DMS153 (cell line): ENCODE results near the gene PARL.
A peak's percentile ranks its signal among the peaks of the same experiment; 100 is the strongest.

ENCODE experiments used
- DNase-seq: peaks from one replicate; lab custom pipeline; 2025; lab: John Stamatoyannopoulos, UW

The PARL gene, protein sequence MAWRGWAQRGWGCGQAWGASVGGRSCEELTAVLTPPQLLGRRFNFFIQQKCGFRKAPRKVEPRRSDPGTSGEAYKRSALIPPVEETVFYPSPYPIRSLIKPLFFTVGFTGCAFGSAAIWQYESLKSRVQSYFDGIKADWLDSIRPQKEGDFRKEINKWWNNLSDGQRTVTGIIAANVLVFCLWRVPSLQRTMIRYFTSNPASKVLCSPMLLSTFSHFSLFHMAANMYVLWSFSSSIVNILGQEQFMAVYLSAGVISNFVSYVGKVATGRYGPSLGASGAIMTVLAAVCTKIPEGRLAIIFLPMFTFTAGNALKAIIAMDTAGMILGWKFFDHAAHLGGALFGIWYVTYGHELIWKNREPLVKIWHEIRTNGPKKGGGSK

GRCh38 chr3:183884427-183885296 lies at the start of gene PARL:
PARL (minus strand) TSS chr3:183884880; CDS start chr3:183884846, 34 bp downstream.
- DNase-seq: peak; percentile 86

DNA sequence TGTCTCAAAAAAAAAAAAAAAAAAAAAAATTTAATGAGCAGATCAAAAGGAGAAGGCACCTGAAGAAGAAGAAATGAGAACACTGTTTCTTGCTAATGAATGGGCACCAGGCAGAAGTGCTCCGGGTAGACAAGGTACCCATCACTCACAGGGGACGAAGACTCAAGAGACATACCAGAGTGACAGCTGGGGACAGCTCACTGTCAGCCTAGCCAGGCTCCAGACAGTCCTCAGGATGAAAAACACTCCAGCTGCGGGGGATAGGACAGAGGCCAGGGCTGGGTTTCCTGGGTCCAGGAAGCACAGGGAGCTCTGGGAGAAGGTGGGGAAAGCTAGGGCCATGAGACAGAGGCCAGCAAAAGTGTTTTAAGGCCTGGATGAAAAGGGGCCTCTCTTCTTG lies 48.5 kb upstream of the PARL start:
- no peak for DNase-seq

- DNase-seq: no peak
These were observed 47.2 kb upstream of the PARL start for GRCh38 chr3:183931881-183932280.

GRCh38 chr3:183930086-183930485 lies 45.4 kb upstream of the PARL start:
- no peak for DNase-seq

GRCh38 chr3:183927059-183927458 lies 42.4 kb upstream of the PARL start:
- no peak for DNase-seq

GRCh38 chr3:183924956-183925355 lies 40.3 kb upstream of the PARL start:
- no peak for DNase-seq

- DNase-seq: no peak
These were observed 39.9 kb upstream of the PARL start for GRCh38 chr3:183924543-183924942.

DNA sequence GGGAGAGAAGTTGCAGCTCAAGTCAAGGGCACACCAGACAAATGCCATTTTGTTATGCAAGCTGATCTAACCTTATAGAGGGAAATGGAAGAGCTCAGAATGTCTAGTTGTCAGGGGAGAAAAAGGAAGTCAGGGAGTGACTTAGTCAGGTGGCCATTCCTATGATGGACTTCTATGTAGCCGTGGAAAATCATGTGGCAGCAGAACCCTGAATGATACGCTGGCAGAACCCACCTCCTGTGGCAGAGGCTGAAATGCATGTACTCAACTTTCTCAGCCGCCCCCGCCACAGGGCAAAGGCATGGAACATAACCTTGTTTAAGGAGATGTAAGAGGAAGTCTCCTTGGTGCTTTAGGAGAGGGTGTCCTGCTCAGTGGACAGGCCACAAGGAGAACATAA lies 37.7 kb upstream of the PARL start:
- DNase-seq: no peak

DNA sequence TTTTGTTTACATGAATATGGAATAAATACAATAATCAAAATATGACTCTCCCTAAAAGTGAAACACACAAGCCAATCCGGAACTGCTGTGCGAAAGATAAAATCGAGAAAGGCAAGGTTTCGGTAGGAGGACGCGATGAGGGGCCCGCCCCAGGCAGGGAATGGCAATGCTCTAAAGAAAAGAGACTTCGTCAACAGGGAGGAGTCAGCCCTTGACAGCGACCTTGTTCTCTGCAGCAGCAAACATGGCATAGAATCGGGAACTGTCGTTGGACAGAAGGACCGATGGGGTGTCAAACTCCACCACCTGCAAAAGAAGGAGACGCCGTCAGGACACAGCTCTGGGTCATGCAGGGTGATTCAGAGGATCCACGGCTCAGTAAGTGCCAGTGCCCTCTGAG lies 36.4 kb upstream of the PARL start:
- DNase-seq: no peak

DNA sequence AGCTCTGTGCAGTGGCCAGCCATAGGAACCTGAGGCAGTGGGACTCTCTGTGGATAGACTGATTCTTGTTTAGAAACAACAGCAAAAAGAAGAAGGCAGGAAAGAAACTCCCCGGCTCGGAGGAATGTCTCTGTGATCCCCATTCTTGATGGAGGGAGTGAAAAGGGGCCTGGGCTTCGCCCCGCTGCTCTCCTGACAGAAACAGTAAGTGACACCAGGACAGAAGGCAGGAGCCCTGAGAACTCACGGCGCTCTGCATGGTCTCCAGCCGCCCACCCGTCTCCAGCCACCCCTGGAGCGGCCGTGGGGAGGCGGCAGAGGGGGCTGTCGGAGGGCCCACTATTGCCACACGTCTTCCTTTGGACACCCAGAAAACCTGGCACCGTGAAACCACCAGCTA lies 35.7 kb upstream of the PARL start:
- no peak for DNase-seq

DNA sequence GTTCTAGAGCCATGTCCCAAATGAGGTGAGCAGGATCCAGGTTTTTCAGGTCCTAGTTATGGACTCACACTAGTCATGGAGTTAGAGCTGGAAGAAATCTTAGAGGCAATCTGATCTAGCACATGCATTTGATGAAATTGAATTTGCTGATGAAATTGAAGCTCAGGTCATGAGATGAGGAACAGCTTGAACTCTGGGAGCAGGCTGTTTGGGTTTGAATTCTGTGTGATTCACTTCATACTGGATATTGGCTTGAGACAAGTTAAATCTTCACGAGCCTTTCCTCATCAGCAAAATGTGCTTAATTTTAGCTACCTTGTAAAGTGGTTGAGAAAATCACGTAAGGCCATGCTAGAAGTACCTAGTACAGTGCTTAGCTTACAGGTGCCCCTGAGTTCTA lies 33.5 kb upstream of the PARL start:
- no peak for DNase-seq

DNA sequence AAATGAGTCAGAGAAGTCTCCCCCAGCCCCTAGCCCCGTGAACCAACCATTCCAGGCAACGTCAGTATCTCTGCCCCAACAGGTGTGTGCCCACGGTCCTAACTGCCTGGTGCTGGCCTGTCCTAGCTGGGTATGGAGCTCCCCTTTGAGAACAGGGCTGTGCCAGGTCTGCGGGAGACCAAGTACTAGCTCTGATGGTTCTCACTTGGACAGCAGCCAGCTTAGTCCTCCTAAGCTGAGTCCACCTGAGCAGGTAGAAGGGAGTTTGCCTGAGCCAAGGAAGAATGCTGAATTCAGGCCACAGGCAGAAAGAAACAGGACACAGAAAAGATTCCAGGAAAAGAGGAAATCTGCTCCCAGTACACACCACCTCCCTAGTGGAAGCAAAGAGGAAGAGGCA lies 33.1 kb upstream of the PARL start:
- no peak for DNase-seq

- DNase-seq: no peak
These were observed 30.2 kb upstream of the PARL start for GRCh38 chr3:183914856-183915255.

DNA sequence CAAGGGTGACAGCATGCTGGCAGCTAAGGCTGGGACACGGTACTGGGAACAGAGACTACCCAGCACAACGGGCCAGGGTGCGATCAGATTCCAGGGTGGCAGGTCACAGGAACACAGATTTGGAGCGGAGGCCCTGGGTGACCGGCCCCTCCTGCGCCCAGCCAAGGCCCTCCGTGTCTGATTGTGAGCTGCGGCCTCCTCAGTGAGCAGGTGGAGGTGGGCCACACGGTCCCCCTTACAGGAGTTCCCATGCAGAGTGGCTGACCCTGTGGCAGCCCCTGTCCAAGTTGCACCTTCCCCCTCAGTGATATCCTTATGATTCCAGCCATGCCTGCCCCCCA lies 28.9 kb upstream of the PARL start:
- DNase-seq: no peak

- DNase-seq: no peak
These were observed 28.4 kb upstream of the PARL start for GRCh38 chr3:183912895-183913579.

DNA sequence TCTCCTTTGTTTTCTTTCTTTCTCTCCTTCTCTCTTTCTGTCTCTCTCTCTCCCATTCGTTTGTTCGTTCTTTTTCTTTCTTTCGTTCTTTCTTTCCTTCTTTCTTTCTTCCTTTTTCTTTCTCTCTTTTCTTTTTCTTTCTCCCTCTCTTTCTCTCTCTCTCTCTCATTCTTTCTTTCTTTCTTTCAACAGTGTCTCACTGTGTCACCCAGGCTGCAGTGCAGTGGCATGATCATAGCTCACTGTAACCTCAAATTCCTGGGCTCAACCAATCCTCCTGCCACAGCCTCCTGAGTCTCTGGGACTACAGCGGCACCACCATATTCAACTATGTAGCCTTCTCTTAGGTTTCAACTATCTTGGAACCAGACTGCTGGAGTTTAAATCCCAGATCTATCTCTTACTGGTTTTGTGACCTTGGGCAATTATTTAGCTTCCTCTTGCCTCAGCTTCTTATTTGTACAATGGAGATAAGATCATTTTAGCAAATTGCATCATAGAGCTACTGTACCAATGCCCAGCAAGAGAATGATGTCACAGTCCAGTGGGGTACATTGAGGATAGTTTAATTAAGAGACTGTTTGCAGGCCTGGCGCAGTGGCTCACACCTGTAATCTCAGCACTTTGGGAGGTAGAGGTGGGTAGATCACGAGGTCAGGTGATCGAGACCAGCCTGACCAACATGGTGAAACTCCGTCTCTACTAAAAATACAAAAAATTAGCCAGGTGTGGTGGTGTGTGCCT lies 27.3 kb upstream of the PARL start:
- DNase-seq: no peak

DNA sequence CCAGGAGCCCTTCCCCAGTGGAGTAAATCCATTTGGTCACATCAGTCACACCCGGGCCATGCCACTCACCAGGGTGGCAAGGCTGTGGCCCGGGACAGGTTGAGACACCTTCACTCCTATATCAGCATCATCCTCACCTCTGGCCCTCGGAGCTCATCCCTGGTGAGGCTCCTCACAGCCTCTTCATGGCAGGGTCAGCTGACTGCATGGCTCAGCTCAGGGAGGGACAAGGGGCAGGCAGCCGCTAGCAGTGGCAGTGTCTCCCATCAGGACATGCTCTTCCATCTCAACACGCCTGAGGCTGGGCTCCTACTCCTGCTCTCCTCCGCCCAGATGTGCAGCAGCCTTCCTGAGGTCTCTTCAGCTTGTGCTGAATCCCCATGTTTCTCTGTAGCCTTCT lies 26.4 kb upstream of the PARL start:
- DNase-seq: no peak

GRCh38 chr3:183909030-183909600 lies 24.4 kb upstream of the PARL start:
- no peak for DNase-seq

GRCh38 chr3:183907911-183908331 lies 23.2 kb upstream of the PARL start:
- no peak for DNase-seq

- DNase-seq: no peak
These were observed 22.5 kb upstream of the PARL start for GRCh38 chr3:183907176-183907575.

DNA sequence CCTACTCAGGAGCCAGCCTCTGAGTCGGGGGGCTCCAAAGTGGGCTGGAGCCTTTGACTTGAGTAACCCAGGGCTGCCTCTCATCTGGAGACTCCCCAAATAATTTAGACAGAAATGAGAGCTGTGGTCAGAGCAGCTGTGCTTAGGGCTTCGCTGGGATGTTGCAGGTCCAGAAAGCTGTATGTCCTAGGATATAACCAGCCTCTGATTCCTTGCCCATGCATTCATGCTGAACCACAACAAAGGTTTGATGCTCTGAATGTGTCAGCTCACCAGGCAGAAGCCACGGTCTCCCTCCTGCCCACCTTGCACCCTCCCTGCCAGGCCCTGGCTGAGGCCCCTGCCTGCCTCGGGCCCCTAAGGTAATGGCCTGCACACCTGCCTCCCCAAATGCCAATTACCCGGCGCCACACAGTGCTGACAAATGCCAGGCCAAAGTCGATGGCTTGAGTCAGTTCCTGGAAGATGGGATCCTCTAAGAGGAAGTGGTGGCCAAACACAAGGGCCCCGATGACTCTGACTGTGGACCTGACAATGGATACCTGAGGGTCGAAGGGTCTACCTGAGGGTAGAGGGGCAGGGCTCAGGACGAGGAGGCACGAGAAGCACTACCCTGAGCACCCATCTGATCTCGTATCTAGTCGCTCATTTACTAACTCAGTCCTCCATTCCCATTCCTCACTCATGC lies 21.7 kb upstream of the PARL start:
- DNase-seq: no peak
